ENCODE results near the gene FAIM2. TPM values are rescaled to one million over a fixed set of nuclear protein-coding genes. Genes with fewer than 3 reads are reported as not detected.

The FAIM2 gene
- total RNA-seq (2014; rRNA removed; shearing (Covaris generic)), result 0.86 and 2.8 TPM in 2 replicates
- polyA plus RNA-seq (2016; fragmentation: Nextera tagmentation; extraction: Ambion mirVana), result 4.6 and 5.3 TPM in 2 replicates

DNA sequence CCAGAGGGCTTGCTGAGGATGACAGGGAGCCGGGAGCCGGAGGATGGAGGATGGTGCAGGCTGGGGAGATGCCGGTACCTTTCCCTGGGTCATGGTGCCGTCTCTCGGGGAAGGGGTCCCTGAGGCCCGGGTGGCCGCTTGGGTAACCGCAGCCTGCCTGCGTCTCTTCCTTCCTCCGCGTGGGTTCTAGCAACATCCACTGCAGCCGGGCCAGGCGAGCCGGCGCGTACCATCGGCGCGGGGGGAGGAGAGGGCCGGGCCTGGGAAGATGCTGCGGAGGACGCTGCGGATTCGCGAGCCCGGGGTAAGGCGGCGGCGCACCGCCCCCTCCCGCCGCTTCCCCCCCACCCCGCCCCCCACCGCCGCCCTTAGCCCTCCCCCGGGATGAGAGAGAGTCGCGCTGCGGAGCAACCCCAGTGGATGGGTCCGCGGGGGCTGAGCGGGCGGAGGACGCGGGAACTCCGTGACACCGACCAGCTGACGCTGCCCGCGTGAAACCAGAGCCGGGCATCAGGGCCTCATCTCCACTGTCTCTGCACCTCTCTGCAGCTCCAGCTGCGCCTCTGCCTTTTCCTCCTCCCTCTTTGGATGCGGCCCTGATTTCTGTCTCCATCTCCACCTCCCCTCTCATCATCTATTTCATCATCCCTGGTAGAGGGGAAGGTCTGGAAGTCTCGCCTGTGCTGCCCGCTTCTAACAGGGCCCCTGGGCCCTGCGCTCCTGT is at the start of gene FAIM2:
Gene FAIM2, minus strand, starts transcription at position 201 of the 724 bp plus-strand sequence. Its CDS starts 108 bp downstream, at position 93.
- H3F3A ChIP-seq (ENCODE audit: insufficient read depth), result no peaks in the 10 kb centered on the region
- H3K4me3 ChIP-seq, result peak within 1 kb of the TSS; percentile 61
- in situ Hi-C loops (cut with MboI), result no loop called here
- peak; percentile 73 for DNase-seq
- H3K27me3 ChIP-seq (replicated peaks; ENCODE audit: insufficient read depth), result no peaks in the 10 kb centered on the region
- H3K4me2 ChIP-seq (ENCODE audit: unreplicated experiment), result peak within 1 kb of the TSS; percentile 50
- no peaks in the 10 kb centered on the region for H3K36me3 ChIP-seq (ENCODE audit: low read depth)
- peak within 1 kb of the TSS; percentile 59 for H3K9ac ChIP-seq
- H3K79me2 ChIP-seq (ENCODE audit: insufficient read depth), result no peaks in the 10 kb centered on the region
- no peaks in the 10 kb centered on the region for H3K9me2 ChIP-seq (ENCODE audit: insufficient read depth)
- H3K9me3 ChIP-seq (ENCODE audit: low read depth), result no peaks in the 10 kb centered on the region
- no peaks in the 10 kb centered on the region for H4K20me1 ChIP-seq (ENCODE audit: insufficient read depth)
- H3K27ac ChIP-seq, result no peak within 1 kb of the TSS
- no peaks in the 10 kb centered on the region for H3K4me1 ChIP-seq (ENCODE audit: insufficient read depth)
- WGBS, 2 experiments (ENCODE audit: low coverage in 1 of 2, low lambda C conversion rate in 2 of 2, missing lambda C conversion rate in 2 of 2), result 6 to 19% methylated on average over 18 to 36 of the region's 56 CpGs
- H2AFZ ChIP-seq, result peak within 1 kb of the TSS; percentile 78
- TF ChIP-seq EZH2 (IDR thresholded peaks at IDR 0.05; ENCODE audit: insufficient read depth, poor library complexity, severe bottlenecking) (no peak), EZH2phosphoT487 (IDR thresholded peaks at IDR 0.05; ENCODE audit: insufficient read depth, low read depth) (no peak)

DNA sequence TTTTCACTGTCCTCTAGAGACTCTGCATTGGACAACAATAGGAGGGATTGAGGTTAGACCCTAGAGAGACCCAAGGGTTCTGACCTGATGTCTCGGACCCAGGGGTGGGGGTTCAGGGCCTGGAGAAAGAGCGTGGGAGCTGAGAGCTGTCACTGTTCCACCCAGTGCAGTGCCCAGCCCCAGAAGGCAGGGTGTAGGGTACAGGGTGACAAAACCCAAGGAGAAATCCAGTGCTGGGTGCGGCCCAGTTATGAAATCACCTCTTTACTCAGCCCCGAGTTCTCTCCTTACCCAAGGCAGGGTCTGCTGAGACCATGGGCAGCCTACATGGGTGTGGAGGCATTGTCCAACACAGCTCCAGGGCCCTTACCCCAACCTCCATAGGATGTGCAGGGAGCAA is 49.5 kb upstream of the FAIM2 start:
- Histone ChIP-seq H3K9me3 (ENCODE audit: low read depth) (no peaks in the 10 kb centered on the region), H3K4me3 (no peak overlapping the region), H3F3A (ENCODE audit: insufficient read depth) (no peaks in the 10 kb centered on the region), H3K36me3 (ENCODE audit: low read depth) (no peaks in the 10 kb centered on the region), H3K79me2 (ENCODE audit: insufficient read depth) (no peaks in the 10 kb centered on the region), H2AFZ (no peak overlapping the region), H3K9me2 (ENCODE audit: insufficient read depth) (no peaks in the 10 kb centered on the region), H3K4me1 (ENCODE audit: insufficient read depth) (no peaks in the 10 kb centered on the region), H4K20me1 (ENCODE audit: insufficient read depth) (no peaks in the 10 kb centered on the region), H3K9ac (no peak overlapping the region), H3K27me3 (replicated peaks; ENCODE audit: insufficient read depth) (peaks cover 27% of the 10 kb centered on the region), H3K27ac (no peak overlapping the region), H3K4me2 (ENCODE audit: unreplicated experiment) (no peak overlapping the region)
- WGBS, 2 experiments (ENCODE audit: low coverage in 1 of 2, low lambda C conversion rate in 2 of 2, missing lambda C conversion rate in 2 of 2), result 47 to 69% methylated on average over 4 of the region's 4 CpGs
- no peak for DNase-seq
- TF ChIP-seq EZH2phosphoT487 (IDR thresholded peaks at IDR 0.05; ENCODE audit: insufficient read depth, low read depth) (no peak), EZH2 (IDR thresholded peaks at IDR 0.05; ENCODE audit: insufficient read depth, poor library complexity, severe bottlenecking) (no peak)
- in situ Hi-C loops (cut with MboI), result no loop called here

DNA sequence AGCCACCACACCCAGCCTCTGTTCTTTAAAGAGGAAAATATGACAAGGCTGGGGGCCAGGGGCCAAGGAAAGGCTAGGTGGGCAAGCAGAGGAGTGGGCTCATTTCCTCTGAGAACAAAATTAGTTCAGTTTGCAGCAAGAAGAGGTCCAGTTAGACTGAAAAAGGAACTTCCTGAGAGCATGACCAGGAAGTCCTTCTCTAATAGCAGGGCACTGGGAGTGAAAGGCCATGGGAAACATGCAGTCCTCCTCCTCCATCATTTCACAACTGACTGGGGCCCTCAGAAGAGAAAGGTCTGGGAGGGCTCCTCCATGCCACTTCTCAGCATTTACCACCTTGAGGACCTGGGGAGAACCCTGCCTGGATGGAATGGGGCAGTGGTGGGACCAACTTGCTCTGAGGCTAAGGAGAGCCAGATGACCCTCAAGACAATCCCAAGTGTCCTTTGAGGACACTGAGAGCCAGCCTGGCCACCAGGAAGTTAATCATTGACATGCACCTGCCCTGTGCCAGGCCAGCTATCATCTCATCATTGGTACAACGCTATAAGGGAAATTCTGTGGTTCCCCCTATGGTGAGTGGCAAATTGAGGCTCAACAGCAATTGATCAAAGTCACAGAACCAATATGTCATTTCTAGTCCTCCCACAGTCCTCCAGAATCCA is 48.8 kb upstream of the FAIM2 start:
- H3K27ac ChIP-seq, result no peak overlapping the region
- H3K4me3 ChIP-seq, result no peak overlapping the region
- peaks cover 27% of the 10 kb centered on the region for H3K27me3 ChIP-seq (replicated peaks; ENCODE audit: insufficient read depth)
- TF ChIP-seq EZH2phosphoT487 (IDR thresholded peaks at IDR 0.05; ENCODE audit: insufficient read depth, low read depth), result no peak
- no peak for TF ChIP-seq EZH2 (IDR thresholded peaks at IDR 0.05; ENCODE audit: insufficient read depth, poor library complexity, severe bottlenecking)
- no peaks in the 10 kb centered on the region for H3K4me1 ChIP-seq (ENCODE audit: insufficient read depth)
- no peaks in the 10 kb centered on the region for H4K20me1 ChIP-seq (ENCODE audit: insufficient read depth)
- no peaks in the 10 kb centered on the region for H3F3A ChIP-seq (ENCODE audit: insufficient read depth)
- in situ Hi-C loops (cut with MboI), result no loop called here
- WGBS, 2 experiments (ENCODE audit: low coverage in 1 of 2, low lambda C conversion rate in 2 of 2, missing lambda C conversion rate in 2 of 2), result 96 to 100% methylated on average over 1 of the region's 1 CpG
- H3K79me2 ChIP-seq (ENCODE audit: insufficient read depth), result no peaks in the 10 kb centered on the region
- H3K36me3 ChIP-seq (ENCODE audit: low read depth), result no peaks in the 10 kb centered on the region
- H3K4me2 ChIP-seq (ENCODE audit: unreplicated experiment), result no peak overlapping the region
- H3K9me2 ChIP-seq (ENCODE audit: insufficient read depth), result no peaks in the 10 kb centered on the region
- no peak overlapping the region for H3K9ac ChIP-seq
- DNase-seq, result no peak
- H2AFZ ChIP-seq, result no peak overlapping the region
- H3K9me3 ChIP-seq (ENCODE audit: low read depth), result no peaks in the 10 kb centered on the region

DNA sequence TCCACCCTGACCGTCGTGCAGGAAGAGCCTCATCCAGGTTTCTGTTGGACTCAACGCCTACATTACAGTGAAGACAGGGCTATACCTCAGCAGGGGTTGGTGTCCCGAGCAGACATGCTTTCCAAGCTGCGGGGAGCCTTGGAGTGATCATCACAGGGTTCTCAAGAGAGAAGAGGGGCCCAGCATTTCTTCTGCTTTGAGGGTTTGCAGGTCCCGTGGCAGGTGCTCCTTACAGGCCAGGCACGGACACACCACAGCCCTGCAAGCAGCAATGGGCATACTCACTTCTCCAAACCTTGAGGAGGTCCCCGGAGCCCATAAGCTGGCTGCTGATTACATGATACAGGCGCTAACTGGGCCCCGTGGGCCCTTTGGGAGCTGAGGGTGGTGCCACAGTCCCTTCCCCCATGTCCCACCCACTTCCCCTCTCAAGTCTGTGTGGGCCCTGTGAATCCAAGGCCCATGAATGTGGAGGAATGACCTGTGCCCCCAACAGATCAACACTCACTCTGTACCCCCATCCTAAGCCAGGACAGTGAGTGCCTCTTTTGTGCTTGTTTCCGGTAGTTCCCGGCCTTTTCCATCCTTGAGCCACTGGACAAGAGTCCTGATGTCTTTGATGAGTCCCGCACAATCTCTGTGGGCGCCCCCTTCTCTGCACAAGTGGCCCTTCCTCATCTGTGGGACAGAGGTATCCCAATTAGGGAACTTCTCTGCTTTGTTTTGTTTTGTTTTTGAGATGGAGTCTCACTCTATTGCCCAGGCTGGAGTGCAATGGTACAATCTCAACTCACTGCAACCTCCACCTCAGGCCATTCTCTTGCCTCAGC is 47.9 kb upstream of the FAIM2 start:
- Histone ChIP-seq H3K27me3 (replicated peaks; ENCODE audit: insufficient read depth) (peaks cover 24% of the 10 kb centered on the region), H2AFZ (no peak overlapping the region), H3K9ac (no peak overlapping the region), H3K4me2 (ENCODE audit: unreplicated experiment) (no peak overlapping the region), H3K27ac (no peak overlapping the region), H3K4me1 (ENCODE audit: insufficient read depth) (no peaks in the 10 kb centered on the region), H4K20me1 (ENCODE audit: insufficient read depth) (no peaks in the 10 kb centered on the region), H3K9me2 (ENCODE audit: insufficient read depth) (no peaks in the 10 kb centered on the region), H3F3A (ENCODE audit: insufficient read depth) (no peaks in the 10 kb centered on the region), H3K36me3 (ENCODE audit: low read depth) (no peaks in the 10 kb centered on the region), H3K4me3 (no peak overlapping the region), H3K9me3 (ENCODE audit: low read depth) (no peaks in the 10 kb centered on the region), H3K79me2 (ENCODE audit: insufficient read depth) (no peaks in the 10 kb centered on the region)
- no peak for DNase-seq
- in situ Hi-C loops (cut with MboI), result no loop called here
- 68 to 71% methylated on average over 14 of the region's 14 CpGs for WGBS, 2 experiments (ENCODE audit: low coverage in 1 of 2, low lambda C conversion rate in 2 of 2, missing lambda C conversion rate in 2 of 2)
- TF ChIP-seq EZH2phosphoT487 (IDR thresholded peaks at IDR 0.05; ENCODE audit: insufficient read depth, low read depth), result no peak
- no peak for TF ChIP-seq EZH2 (IDR thresholded peaks at IDR 0.05; ENCODE audit: insufficient read depth, poor library complexity, severe bottlenecking)

All from GM23248 (cell line).